ENCODE data around the gene GRIP1.

Gene GRIP1

GRCh38 chr12:66612090-66612775 is 66.6 kb downstream of the GRIP1 start:
- no peak for TF ChIP-seq CTCF (IDR thresholded peaks at IDR 0.05; ENCODE audit: low read depth, low read length)
- DNase-seq (ENCODE audit: low read depth in 2 of 2) = no peak
- no peak overlapping the region for H3K4me3 ChIP-seq (replicated peaks in 1 of 2; ENCODE audit: low read depth in 2 of 2, low read length in 2 of 2)

- H3K4me3 ChIP-seq (replicated peaks in 1 of 2; ENCODE audit: low read depth in 2 of 2, low read length in 2 of 2) = no peak overlapping the region
- DNase-seq (ENCODE audit: low read depth in 2 of 2) = no peak
- TF ChIP-seq CTCF (IDR thresholded peaks at IDR 0.05; ENCODE audit: low read depth, low read length) = no peak
Measured at GRCh38 chr12:66607147-66607546, 71.7 kb downstream of the GRIP1 start.

GRCh38 chr12:66605293-66605692 is 73.6 kb downstream of the GRIP1 start:
- TF ChIP-seq CTCF (IDR thresholded peaks at IDR 0.05; ENCODE audit: low read depth, low read length) = no peak

GRCh38 chr12:66603981-66604479 is 74.8 kb downstream of the GRIP1 start:
- no peak for TF ChIP-seq CTCF (IDR thresholded peaks at IDR 0.05; ENCODE audit: low read depth, low read length)
- H3K4me3 ChIP-seq (replicated peaks in 1 of 2; ENCODE audit: low read depth in 2 of 2, low read length in 2 of 2) = no peak overlapping the region
- DNase-seq (ENCODE audit: low read depth in 2 of 2) = no peak

More at GRCh38 chr12:66605293-66605692, 73.6 kb downstream of the GRIP1 start:
- DNase-seq (ENCODE audit: low read depth in 2 of 2) = no peak
- no peak overlapping the region for H3K4me3 ChIP-seq (replicated peaks in 1 of 2; ENCODE audit: low read depth in 2 of 2, low read length in 2 of 2)

GRCh38 chr12:66603461-66603860 is 75.4 kb downstream of the GRIP1 start:
- TF ChIP-seq CTCF (IDR thresholded peaks at IDR 0.05; ENCODE audit: low read depth, low read length) = no peak
- DNase-seq (ENCODE audit: low read depth in 2 of 2) = no peak
- H3K4me3 ChIP-seq (replicated peaks in 1 of 2; ENCODE audit: low read depth in 2 of 2, low read length in 2 of 2) = no peak overlapping the region

GRCh38 chr12:66602483-66603143 is 76.3 kb downstream of the GRIP1 start:
- no peak for TF ChIP-seq CTCF (IDR thresholded peaks at IDR 0.05; ENCODE audit: low read depth, low read length)
- no peak for DNase-seq (ENCODE audit: low read depth in 2 of 2)
- no peak overlapping the region for H3K4me3 ChIP-seq (replicated peaks in 1 of 2; ENCODE audit: low read depth in 2 of 2, low read length in 2 of 2)

Measured in cardiac fibroblast (primary cell).